Muscle of leg (tissue), 11 donors: ENCODE results near the gene MAP3K5. TPM values are rescaled to one million over a fixed set of nuclear protein-coding genes. Genes with fewer than 3 reads are reported as not detected.
"Not testable (repeated sequence)": the region's sequence is repeated elsewhere in the genome, so short reads cannot be mapped to it uniquely, and the experiment has no call there.

ENCODE experiments used
- DNase-seq: peaks from one replicate; pipeline ENCODE4 v3.0.0; 2013
- H3K27ac ChIP-seq: one replicate; pipeline ENCODE4 v1.5.1; 2013; ENCODE audit warnings: mild to moderate bottlenecking, low read length, control low read depth
- H3K27me3 ChIP-seq: one replicate; pipeline ENCODE4 v1.6.1; 2013; ENCODE audit warnings: low read length; ENCODE audit not compliant: control insufficient read depth, insufficient read depth
- H3K36me3 ChIP-seq: one replicate; pipeline ENCODE4 v1.6.1; 2013; ENCODE audit warnings: low read length; ENCODE audit not compliant: control insufficient read depth, insufficient read depth
- H3K4me1 ChIP-seq: one replicate; pipeline ENCODE4 v1.6.1; 2013; ENCODE audit warnings: low read length; ENCODE audit not compliant: control insufficient read depth, insufficient read depth
- H3K4me3 ChIP-seq: one replicate; pipeline ENCODE4 v1.5.1; 2013; ENCODE audit warnings: low read length, control low read depth
- H3K9me3 ChIP-seq: replicated peaks from 2 replicates; pipeline ENCODE4 v1.6.1; 2013; ENCODE audit warnings: low read depth, low read length; ENCODE audit not compliant: control insufficient read depth
- WGBS: methylation state at CpG from one replicate; pipeline ENCODE4 v1.1.5; 2013; ENCODE audit warnings: missing lambda C conversion rate; ENCODE audit not compliant: insufficient coverage; 5-methylcytosine and 5-hydroxymethylcytosine counted together
- polyA plus RNA-seq, 8 donors: library from polyadenylated mRNA; unstranded; fragments of 120-200 nt; gene quantifications; one replicate each; pipeline versions ENCODE4 v1.2.1 to v1.2.3, GENCODE V29; 2013; ENCODE audit warnings: inconsistent platforms in 1 of 8, low replicate concordance in 1 of 8; ENCODE audit not compliant: insufficient read length in 8 of 8, insufficient read depth in 1 of 8
- total RNA-seq: library from RNA; stranded (reverse); fragments of 120-200 nt; gene quantifications from one replicate; pipeline ENCODE4 v1.2.4, GENCODE V29; 2013

The MAP3K5 gene
- total and polyA plus RNA-seq, 9 donors = 1.6 to 3.3 (median 2.1) TPM

- H3K4me1 ChIP-seq, DNase-seq, H3K36me3 ChIP-seq, H3K4me3 ChIP-seq, H3K27ac ChIP-seq, H3K9me3 ChIP-seq, H3K27me3 ChIP-seq: not testable (repeated sequence)
- WGBS = 80% methylated on average over 1 of the region's 2 CpGs
These were observed 206.8 kb downstream of the MAP3K5 start for GRCh38 chr6:136585523-136585922.

GRCh38 chr6:136584290-136584689, 208.0 kb downstream of the MAP3K5 start:
- H3K4me3 ChIP-seq, H3K4me1 ChIP-seq, H3K27me3 ChIP-seq, H3K27ac ChIP-seq, DNase-seq, H3K9me3 ChIP-seq, H3K36me3 ChIP-seq: not testable (repeated sequence)
- WGBS = 76% methylated on average over 3 of the region's 5 CpGs

- H3K9me3 ChIP-seq = no peaks in the 10 kb centered on the region
- H3K4me3 ChIP-seq = no peak overlapping the region
- H3K4me1 ChIP-seq = no peaks in the 10 kb centered on the region
- H3K27ac ChIP-seq = peak overlapping the region; percentile 38
- no peaks in the 10 kb centered on the region for H3K36me3 ChIP-seq
- WGBS = no CpG with 5 or more reads among the region's 3 CpGs
- no peaks in the 10 kb centered on the region for H3K27me3 ChIP-seq
- DNase-seq = peak; percentile 80
These were observed 209.4 kb downstream of the MAP3K5 start for GRCh38 chr6:136582711-136583471.

DNA sequence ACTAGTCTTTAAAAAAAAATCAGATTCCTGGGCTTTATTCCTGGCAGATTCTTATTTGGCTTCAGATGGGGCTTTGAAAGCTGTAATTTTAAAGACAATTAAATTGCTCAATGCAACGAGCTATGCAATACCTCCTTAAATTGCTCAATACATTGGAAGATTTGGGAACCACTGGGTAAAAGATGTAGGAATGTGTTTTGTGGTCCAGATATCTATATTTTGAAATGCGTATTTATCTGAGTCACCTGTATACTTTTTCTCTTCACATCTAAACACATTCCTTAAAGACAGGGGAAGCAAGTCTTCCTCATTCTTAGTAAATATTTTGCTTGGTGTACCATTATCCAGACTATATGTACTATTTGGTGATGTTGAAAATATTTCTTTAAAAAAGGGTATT, 212.5 kb downstream of the MAP3K5 start:
- Histone ChIP-seq H3K27me3 (no peaks in the 10 kb centered on the region), H3K9me3 (no peaks in the 10 kb centered on the region), H3K4me3 (no peak overlapping the region), H3K4me1 (no peaks in the 10 kb centered on the region), H3K27ac (no peak overlapping the region), H3K36me3 (no peaks in the 10 kb centered on the region)
- WGBS = no CpG with 5 or more reads among the region's 2 CpGs
- DNase-seq = no peak

- 100% methylated on average over 1 of the region's 6 CpGs for WGBS
- no peak for DNase-seq
- no peak overlapping the region for H3K4me3 ChIP-seq
- H3K9me3 ChIP-seq = no peaks in the 10 kb centered on the region
- no peaks in the 10 kb centered on the region for H3K4me1 ChIP-seq
- no peak overlapping the region for H3K27ac ChIP-seq
- no peaks in the 10 kb centered on the region for H3K36me3 ChIP-seq
- no peaks in the 10 kb centered on the region for H3K27me3 ChIP-seq
These were observed 215.5 kb downstream of the MAP3K5 start for GRCh38 chr6:136576821-136577220.

DNA sequence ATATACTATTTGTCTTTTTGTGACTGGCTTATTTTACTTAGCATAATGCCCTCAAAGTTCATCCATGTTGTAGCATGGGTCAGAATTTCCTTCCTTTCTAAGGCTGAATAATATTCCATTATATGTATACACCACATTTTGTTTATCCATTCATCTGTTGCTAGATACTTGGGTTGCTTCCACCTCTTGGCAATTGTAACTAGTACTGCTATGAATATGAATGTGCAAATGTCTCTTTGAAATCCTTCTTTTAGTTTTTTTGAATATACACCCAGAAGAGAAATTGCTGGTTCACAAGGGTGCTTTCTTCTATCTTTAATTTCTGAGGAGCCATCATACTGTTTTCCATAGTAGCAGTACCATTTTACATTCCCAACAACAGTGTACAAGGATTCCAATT, 220.8 kb downstream of the MAP3K5 start:
- DNase-seq = no peak
- peaks cover 7% of the 10 kb centered on the region for H3K9me3 ChIP-seq
- H3K36me3 ChIP-seq = no peaks in the 10 kb centered on the region
- H3K27ac ChIP-seq = no peak overlapping the region
- H3K27me3 ChIP-seq = no peaks in the 10 kb centered on the region
- no peaks in the 10 kb centered on the region for H3K4me1 ChIP-seq
- H3K4me3 ChIP-seq = no peak overlapping the region

DNA sequence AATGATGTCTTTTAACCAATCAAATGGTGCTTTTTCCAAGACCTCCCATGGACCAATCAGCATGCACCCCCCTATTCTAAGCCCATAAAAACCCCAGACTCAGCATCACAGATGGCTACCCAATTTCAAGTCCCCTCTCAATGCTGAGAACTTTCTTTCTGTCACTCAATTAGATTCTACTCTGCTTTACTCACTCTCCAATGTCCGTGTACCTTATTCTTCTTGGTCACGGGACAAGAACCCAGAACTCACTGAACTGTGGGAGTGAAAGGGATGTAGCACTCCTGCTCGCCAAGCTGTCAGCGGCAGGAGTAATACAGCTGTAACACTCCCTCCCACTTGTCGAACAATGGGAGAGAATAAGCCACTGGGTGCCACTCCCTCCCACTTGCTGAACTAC, 221.2 kb downstream of the MAP3K5 start:
- DNase-seq = no peak
- no peaks in the 10 kb centered on the region for H3K36me3 ChIP-seq
- no peaks in the 10 kb centered on the region for H3K4me1 ChIP-seq
- no peak overlapping the region for H3K4me3 ChIP-seq
- H3K27ac ChIP-seq = no peak overlapping the region
- no CpG with 5 or more reads among the region's 5 CpGs for WGBS
- H3K9me3 ChIP-seq = peaks cover 7% of the 10 kb centered on the region
- no peaks in the 10 kb centered on the region for H3K27me3 ChIP-seq

DNA sequence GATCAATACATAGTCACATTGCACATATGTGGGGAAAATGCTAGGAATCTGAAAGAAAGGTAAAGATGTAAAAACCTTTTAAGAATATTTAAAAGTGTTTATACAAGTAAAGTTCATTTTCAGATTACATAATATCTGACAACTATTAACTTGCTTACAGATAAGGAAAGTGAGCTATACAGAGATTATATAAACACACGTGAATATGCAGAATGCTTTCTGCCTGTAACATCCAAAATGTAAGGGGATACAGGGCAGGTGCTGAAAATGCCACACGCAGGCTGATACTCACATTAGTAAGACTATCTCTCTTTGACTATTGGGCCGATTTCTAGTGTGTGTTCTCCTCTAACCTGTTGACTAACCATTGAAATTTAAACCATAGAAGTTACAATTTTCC, 224.1 kb downstream of the MAP3K5 start:
- no CpG with 5 or more reads among the region's 3 CpGs for WGBS
- peaks cover 7% of the 10 kb centered on the region for H3K9me3 ChIP-seq
- no peak overlapping the region for H3K4me3 ChIP-seq
- H3K27me3 ChIP-seq = no peaks in the 10 kb centered on the region
- no peaks in the 10 kb centered on the region for H3K4me1 ChIP-seq
- no peak overlapping the region for H3K27ac ChIP-seq
- H3K36me3 ChIP-seq = no peaks in the 10 kb centered on the region
- no peak for DNase-seq

DNA sequence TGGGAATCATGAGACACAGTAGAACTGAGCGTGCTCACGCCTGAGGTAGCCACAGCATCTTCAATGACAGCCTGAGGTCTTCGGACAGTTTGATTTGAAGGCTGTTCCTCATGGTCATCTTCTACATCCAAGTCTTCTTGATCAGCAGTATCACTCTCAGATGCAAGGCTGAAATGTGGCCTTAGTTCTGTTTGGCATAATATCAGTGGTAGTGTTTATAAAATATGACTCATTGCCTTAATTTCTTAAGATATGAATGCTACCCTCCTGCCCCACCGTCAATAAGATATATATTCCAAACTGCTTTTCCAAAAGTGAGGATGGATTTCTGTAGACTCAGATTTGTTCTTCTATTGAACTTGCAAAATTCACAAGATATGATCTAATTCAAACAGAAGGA, 224.6 kb downstream of the MAP3K5 start:
- Histone ChIP-seq H3K4me1 (no peaks in the 10 kb centered on the region), H3K9me3 (peaks cover 7% of the 10 kb centered on the region), H3K4me3 (no peak overlapping the region), H3K27me3 (no peaks in the 10 kb centered on the region), H3K36me3 (no peaks in the 10 kb centered on the region), H3K27ac (no peak overlapping the region)
- WGBS = 100% methylated on average over 3 of the region's 4 CpGs
- no peak for DNase-seq

DNA sequence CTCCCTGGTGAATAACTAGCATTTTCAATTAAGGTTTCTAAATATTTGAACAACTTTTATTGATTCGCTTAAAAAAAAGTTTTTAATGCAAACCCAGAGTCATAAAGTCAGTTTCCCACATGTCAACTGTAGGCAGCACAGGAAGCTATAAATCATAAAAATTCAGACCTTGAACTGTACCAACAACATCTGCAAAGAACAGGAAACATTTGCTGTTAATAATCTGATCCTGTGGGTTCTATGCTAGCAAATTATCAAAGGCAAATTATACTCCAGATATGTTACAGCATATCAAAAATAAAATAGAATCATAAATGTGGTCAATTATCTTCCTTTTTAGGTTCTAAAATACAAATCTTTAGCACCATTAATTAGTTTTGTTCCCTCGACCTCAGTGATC, 225.4 kb downstream of the MAP3K5 start:
- Histone ChIP-seq H3K4me1 (no peaks in the 10 kb centered on the region), H3K27ac (no peak overlapping the region), H3K27me3 (no peaks in the 10 kb centered on the region), H3K4me3 (no peak overlapping the region), H3K9me3 (peaks cover 7% of the 10 kb centered on the region), H3K36me3 (no peaks in the 10 kb centered on the region)
- no peak for DNase-seq
- no CpG with 5 or more reads among the region's 2 CpGs for WGBS

DNA sequence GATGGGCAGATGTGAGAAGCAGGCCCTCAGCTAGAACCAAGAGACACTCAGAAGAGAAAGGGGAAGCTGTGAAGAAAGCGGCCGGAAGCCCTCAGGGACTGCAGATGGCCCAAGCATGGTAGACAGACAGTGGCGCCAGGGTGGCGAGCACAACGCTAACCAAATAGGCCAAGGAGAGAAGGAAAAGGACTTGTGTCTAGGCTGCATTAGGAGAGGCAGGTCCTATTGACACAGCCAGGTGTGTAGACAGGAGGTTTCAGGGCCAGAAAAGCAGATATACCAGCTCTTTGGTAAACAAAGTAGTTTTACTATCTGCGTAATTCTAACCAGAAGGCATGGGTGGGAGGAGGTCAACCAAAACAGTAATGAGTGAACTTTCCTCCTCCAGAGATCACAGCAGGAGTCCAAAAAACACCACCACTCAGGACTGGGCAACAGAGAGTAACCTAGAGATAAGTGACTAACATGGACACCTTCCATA, 226.2 kb downstream of the MAP3K5 start:
- Histone ChIP-seq H3K4me1 (no peaks in the 10 kb centered on the region), H3K4me3 (no peak overlapping the region), H3K27me3 (no peaks in the 10 kb centered on the region), H3K36me3 (no peaks in the 10 kb centered on the region), H3K27ac (no peak overlapping the region), H3K9me3 (peaks cover 3% of the 10 kb centered on the region)
- WGBS = 93% methylated on average over 5 of the region's 6 CpGs
- no peak for DNase-seq
